Muscle of leg (tissue), 9 donors: Measurements from ENCODE around the gene ARID1A. TPM values are rescaled to one million over a fixed set of nuclear protein-coding genes. Genes with fewer than 3 reads are reported as not detected.

Source experiments
- polyA plus RNA-seq, 8 donors: library from polyadenylated mRNA; unstranded; fragments of 120-200 nt; gene quantifications; one replicate each; pipeline versions ENCODE4 v1.2.1 to v1.2.3, GENCODE V29; 2013; ENCODE audit warnings: inconsistent platforms in 1 of 8, low replicate concordance in 1 of 8; ENCODE audit not compliant: insufficient read length in 8 of 8, insufficient read depth in 1 of 8
- total RNA-seq: library from RNA; stranded (reverse); fragments of 120-200 nt; gene quantifications from one replicate; pipeline ENCODE4 v1.2.4, GENCODE V29; 2013

ARID1A gene
- total and polyA plus RNA-seq, 9 donors, result 22.1 to 63.5 (median 44.6) TPM

Other genes starting within 250 kb of the ARID1A start
- gene HMGN2, start 223.6 kb upstream of the ARID1A start, total RNA-seq, result 478 TPM
- gene HMGN2, start 223.6 kb upstream of the ARID1A start, polyA plus RNA-seq, result 100 to 1,000 TPM; 662 to 912 (median 763) TPM
- gene RPS6KA1, start 166.3 kb upstream of the ARID1A start, total RNA-seq, result 5.3 TPM
- gene RPS6KA1, start 166.3 kb upstream of the ARID1A start, polyA plus RNA-seq, result 10 to 100 TPM in 1 of 8 donors, 1 to 10 TPM in 7; 4.5 to 11.1 (median 6.6) TPM
- 6.8 TPM for gene PIGV, start 91.9 kb downstream of the ARID1A start, total RNA-seq
- gene PIGV, start 91.9 kb downstream of the ARID1A start, polyA plus RNA-seq, result 1 to 10 TPM; 6.1 to 9.9 (median 6.7) TPM
- 8.4 TPM for gene ZDHHC18, start 130.7 kb downstream of the ARID1A start, total RNA-seq
- 10 to 100 TPM; 12.5 to 20.2 (median 16.5) TPM for gene ZDHHC18, start 130.7 kb downstream of the ARID1A start, polyA plus RNA-seq
- gene SFN, start 167.1 kb downstream of the ARID1A start, total RNA-seq, result 0.18 TPM
- 10 to 100 TPM in 1 of 8 donors, 1 to 10 TPM in 1, under 1 TPM in 6; 0.20 to 23.9 (median 0.31) TPM for gene SFN, start 167.1 kb downstream of the ARID1A start, polyA plus RNA-seq
- gene GPN2, start 194.3 kb downstream of the ARID1A start, total RNA-seq, result 10.8 TPM
- gene GPN2, start 194.3 kb downstream of the ARID1A start, polyA plus RNA-seq, result 10 to 100 TPM; 16.7 to 21.5 (median 19.7) TPM
- gene GPATCH3, start 204.5 kb downstream of the ARID1A start, total RNA-seq, result 7.9 TPM
- gene GPATCH3, start 204.5 kb downstream of the ARID1A start, polyA plus RNA-seq, result 10 to 100 TPM; 10.1 to 12.7 (median 11.9) TPM
- not detected for gene NR0B2, start 218.0 kb downstream of the ARID1A start, total RNA-seq
- gene NR0B2, start 218.0 kb downstream of the ARID1A start, polyA plus RNA-seq, result 1 to 10 TPM in 1 of 8 donors, under 1 TPM in 3, not detected in 4; 0.11 to 4.5 (median 0.38) TPM
- 25.8 TPM for gene NUDC, start 225.7 kb downstream of the ARID1A start, total RNA-seq
- 10 to 100 TPM; 57.7 to 65.5 (median 60.9) TPM for gene NUDC, start 225.7 kb downstream of the ARID1A start, polyA plus RNA-seq